H1 (cell line): ENCODE measurements around the gene SLC25A30. TPM values are rescaled to one million over a fixed set of nuclear protein-coding genes. Genes with fewer than 3 reads are reported as not detected.

Experiments
- CTCF ChIA-PET: fragments of 300-600 bp; sonication (Branson Sonifier 250); formaldehyde crosslinking; loops from one replicate; lab custom pipeline; 2021; ENCODE audit not compliant: partially characterized antibody; lab: Charles Lee
- POLR2A ChIA-PET: fragments of 300-600 bp; sonication (Branson Sonifier 250); formaldehyde crosslinking; loops from one replicate; lab custom pipeline; 2021; ENCODE audit warnings: inconsistent platforms; ENCODE audit not compliant: partially characterized antibody; lab: Charles Lee
- DNase-seq, 2 experiments: peaks; one replicate each; pipeline versions ENCODE4 v3.0.0 to v3.0.0-alpha.2; 2010 to 2022; ENCODE audit warnings: low spot score in 2 of 2, low read depth in 1 of 2, mixed read lengths in 1 of 2
- FAIRE-seq: peaks from 2 replicates; lab custom pipeline; 2011; peaks lifted over from hg19 to GRCh38; lab: Jason Lieb, UNC
- H2AFZ ChIP-seq: 2 replicates; pipeline ENCODE4 v1.8.1; 2012; ENCODE audit warnings: low read length, inconsistent platforms
- H2AK5ac ChIP-seq: 2 replicates; pipeline ENCODE4 v1.6.1; 2013; ENCODE audit warnings: low read depth, low read length
- H2BK120ac ChIP-seq: replicated peaks from 2 replicates; pipeline ENCODE3; 2013; ENCODE audit warnings: low read depth, low read length, inconsistent platforms
- H2BK12ac ChIP-seq: 2 replicates; pipeline ENCODE4 v1.6.1; 2013; ENCODE audit warnings: low read depth, low read length
- H2BK15ac ChIP-seq: 2 replicates; pipeline ENCODE4 v1.6.1; 2013; ENCODE audit warnings: low read length
- H2BK20ac ChIP-seq: 2 replicates; pipeline ENCODE4 v1.6.1; 2013; ENCODE audit warnings: low read length
- H2BK5ac ChIP-seq: 2 replicates; pipeline ENCODE4 v1.6.1; 2013; ENCODE audit warnings: low read depth, low read length
- H3K14ac ChIP-seq: 2 replicates; pipeline ENCODE4 v1.6.1; 2013; ENCODE audit warnings: inconsistent platforms; ENCODE audit not compliant: insufficient read length
- H3K18ac ChIP-seq: 2 replicates; pipeline ENCODE4 v1.6.1; 2013; ENCODE audit warnings: low read length; ENCODE audit errors: extremely low read depth
- H3K23ac ChIP-seq: 2 replicates; pipeline ENCODE4 v1.6.1; 2013; ENCODE audit warnings: inconsistent platforms; ENCODE audit not compliant: insufficient read length
- H3K23me2 ChIP-seq: 2 replicates; pipeline ENCODE4 v1.6.1; 2013; ENCODE audit warnings: low read depth, low read length
- H3K27ac ChIP-seq: 2 replicates; pipeline ENCODE4 v1.6.1; 2011; ENCODE audit warnings: low read depth, low read length, inconsistent platforms
- H3K27me3 ChIP-seq, 4 experiments: replicated peaks in 1 of 4; 1 replicate in 1 of 4; 2 replicates in 3 of 4; pipeline versions ENCODE4 v1.6.1 to v1.8.1; 2011 to 2013; ENCODE audit warnings: low read length in 3 of 4, mild to moderate bottlenecking in 3 of 4, inconsistent platforms in 2 of 4, mixed read lengths in 2 of 4, moderate library complexity in 1 of 4; ENCODE audit not compliant: control insufficient read depth in 3 of 4, insufficient read depth in 3 of 4; ENCODE audit errors: extremely low read depth in 1 of 4
- H3K36me3 ChIP-seq, 4 experiments: 2 replicates each; pipeline versions ENCODE4 v1.6.1 to v1.8.1; 2011 to 2013; ENCODE audit warnings: mild to moderate bottlenecking in 4 of 4, low read length in 3 of 4, moderate library complexity in 2 of 4, control low read depth in 1 of 4, inconsistent platforms in 1 of 4; ENCODE audit not compliant: insufficient read depth in 4 of 4, control insufficient read depth in 2 of 4
- H3K4ac ChIP-seq: replicated peaks from 2 replicates; pipeline ENCODE3; 2013; ENCODE audit warnings: low read length, low read depth, mixed read lengths, inconsistent platforms; ENCODE audit not compliant: insufficient read length
- H3K4me1 ChIP-seq, 4 experiments: replicated peaks in 1 of 4; 1 replicate in 1 of 4; 2 replicates in 3 of 4; pipeline versions ENCODE4 v1.6.1 to v1.8.1; 2011 to 2013; ENCODE audit warnings: low read length in 3 of 4, inconsistent platforms in 2 of 4, mixed read lengths in 1 of 4; ENCODE audit not compliant: insufficient read depth in 4 of 4, control insufficient read depth in 3 of 4
- H3K4me2 ChIP-seq, 2 experiments: 2 replicates each; pipeline versions ENCODE4 v1.6.1 to v1.8.1; 2011 to 2013; ENCODE audit warnings: low read depth in 2 of 2, low read length in 2 of 2, control low read depth in 1 of 2, inconsistent platforms in 1 of 2, mild to moderate bottlenecking in 1 of 2; ENCODE audit not compliant: insufficient read depth in 1 of 2
- H3K4me3 ChIP-seq, 4 experiments: fragments of 200-600, 300-600 bp in 1 of 4; sonication (generic), shearing (Covaris generic), sonication (Bioruptor Twin) in 1 of 4; 2 replicates each; pipeline versions ENCODE4 v1.5.1 to v1.8.1; 2011 to 2016; ENCODE audit warnings: low read length in 4 of 4, low read depth in 3 of 4, control low read depth in 2 of 4, inconsistent platforms in 2 of 4, mild to moderate bottlenecking in 2 of 4, mixed read lengths in 1 of 4, moderate library complexity in 1 of 4; ENCODE audit not compliant: insufficient read depth in 2 of 4; ENCODE audit errors: extremely low read depth in 1 of 4
- H3K56ac ChIP-seq: replicated peaks from 2 replicates; pipeline ENCODE3; 2013; ENCODE audit warnings: low read depth, mild to moderate bottlenecking, mixed read lengths, low read length, inconsistent platforms; ENCODE audit not compliant: insufficient read length
- H3K79me1 ChIP-seq: 2 replicates; pipeline ENCODE4 v1.6.1; 2013; ENCODE audit warnings: low read depth, low read length, control low read depth
- H3K79me2 ChIP-seq, 2 experiments: 2 replicates each; pipeline versions ENCODE4 v1.6.1 to v1.8.1; 2012 to 2013; ENCODE audit warnings: low read length in 2 of 2, mild to moderate bottlenecking in 2 of 2, inconsistent platforms in 1 of 2; ENCODE audit not compliant: insufficient read depth in 2 of 2, control insufficient read depth in 1 of 2
- H3K9ac ChIP-seq, 4 experiments: replicated peaks in 1 of 4; 1 replicate in 1 of 4; 2 replicates in 3 of 4; pipeline versions ENCODE4 v1.6.1 to v1.8.1; 2011 to 2013; ENCODE audit warnings: low read depth in 3 of 4, low read length in 3 of 4, control low read depth in 2 of 4, mild to moderate bottlenecking in 2 of 4, moderate library complexity in 2 of 4, inconsistent platforms in 1 of 4; ENCODE audit errors: extremely low read depth in 1 of 4
- H3K9me3 ChIP-seq, 2 experiments: 2 replicates each; pipeline versions ENCODE4 v1.6.1 to v1.8.1; 2012 to 2013; ENCODE audit warnings: mild to moderate bottlenecking in 2 of 2, moderate library complexity in 2 of 2, control low read depth in 1 of 2, inconsistent platforms in 1 of 2, low read depth in 1 of 2, low read length in 1 of 2, mixed read lengths in 1 of 2; ENCODE audit not compliant: insufficient read depth in 2 of 2
- H4K20me1 ChIP-seq, 2 experiments: replicated peaks in 1 of 2; 2 replicates each; pipeline versions ENCODE3 to v1.8.1; 2011 to 2013; ENCODE audit warnings: inconsistent platforms in 2 of 2, low read length in 2 of 2, mild to moderate bottlenecking in 1 of 2; ENCODE audit not compliant: insufficient read depth in 2 of 2, control insufficient read depth in 1 of 2
- H4K5ac ChIP-seq: 2 replicates; pipeline ENCODE4 v1.6.1; 2013; ENCODE audit warnings: low read length, low read depth, mixed read lengths, inconsistent platforms; ENCODE audit not compliant: insufficient read length
- H4K8ac ChIP-seq: 2 replicates; pipeline ENCODE4 v1.8.0; 2013; ENCODE audit warnings: mild to moderate bottlenecking, moderate library complexity, low read length, inconsistent platforms; ENCODE audit not compliant: insufficient read depth; ENCODE audit errors: extremely low read depth
- H4K91ac ChIP-seq: replicated peaks from 2 replicates; pipeline ENCODE3; 2013; ENCODE audit warnings: low read length, mixed read lengths, inconsistent platforms; ENCODE audit not compliant: insufficient read length
- RAD21 ChIP-seq, 2 experiments: IDR thresholded peaks in 1 of 2; conservative IDR thresholded peaks in 1 of 2; 2 replicates each; pipeline ENCODE4 v1.6.1; 2011; ENCODE audit warnings: low read depth in 2 of 2, low read length in 2 of 2, improper control_type of control experiment in 1 of 2, inconsistent platforms in 1 of 2, mild to moderate bottlenecking in 1 of 2, moderate library complexity in 1 of 2
- SRF ChIP-seq: IDR thresholded peaks from 2 replicates; pipeline ENCODE4 v1.6.1; 2011; ENCODE audit warnings: mild to moderate bottlenecking, low read depth, low read length, moderate library complexity
- WGBS, 2 experiments: shearing (Covaris generic) in 1 of 2; methylation state at CpG; one replicate each; pipeline versions ENCODE4 v1.1.6 to v1.1.7; 2013 to 2015; ENCODE audit warnings: low lambda C conversion rate in 2 of 2, mixed read lengths in 2 of 2, inconsistent platforms in 1 of 2, low coverage in 1 of 2, missing lambda C conversion rate in 1 of 2; ENCODE audit not compliant: insufficient replicate concordance in 2 of 2, insufficient coverage in 1 of 2, insufficient read length in 1 of 2; ENCODE audit errors: extremely low coverage in 1 of 2, missing lambda C conversion rate in 1 of 2; 5-methylcytosine and 5-hydroxymethylcytosine counted together
- polyA plus RNA-seq, 7 experiments: library from polyadenylated mRNA; depleted of rRNA in 3 of 7; stranded (reverse) in 5 of 7; unstranded in 2 of 7; fragments of >200 nt in 5 of 7; fragments of 200-250 nt in 2 of 7; gene quantifications; 1 replicate in 5 of 7; 2 replicates in 1 of 7; 4 replicates in 1 of 7; pipeline versions ENCODE4 v1.2.1 to v1.2.3, GENCODE V29; 2011 to 2013; ENCODE audit warnings: missing spikeins in 2 of 7, mixed read lengths in 2 of 7
- total RNA-seq: library from RNA; stranded (reverse); fragmentation: NEBNext Ultra II Directional; extraction: Animal tissue kit (Norgen Biotek cat#: 25700); gene quantifications from 2 replicates; pipeline ENCODE4 v1.2.1, GENCODE V29; 2021
- TF ChIP-seq, protein P1 (sequence below), 3 experiments: IDR thresholded peaks; 1 replicate in 2 of 3; 2 replicates in 1 of 3; pipeline versions ENCODE4 v1.5.1 to v1.6.1; 2011; ENCODE audit warnings: low read length in 3 of 3, mild to moderate bottlenecking in 3 of 3, inconsistent platforms in 2 of 3, low read depth in 1 of 3, moderate library complexity in 1 of 3; ENCODE audit not compliant: insufficient read depth in 1 of 3; ENCODE audit errors: control extremely low read depth in 1 of 3

The SLC25A30 gene
- total and polyA plus RNA-seq, 2 of the 8 experiments (the other 6 are each of a cell fraction or from before 2014, with no cell fraction given), result 2.1 to 8.7 TPM

DNA sequence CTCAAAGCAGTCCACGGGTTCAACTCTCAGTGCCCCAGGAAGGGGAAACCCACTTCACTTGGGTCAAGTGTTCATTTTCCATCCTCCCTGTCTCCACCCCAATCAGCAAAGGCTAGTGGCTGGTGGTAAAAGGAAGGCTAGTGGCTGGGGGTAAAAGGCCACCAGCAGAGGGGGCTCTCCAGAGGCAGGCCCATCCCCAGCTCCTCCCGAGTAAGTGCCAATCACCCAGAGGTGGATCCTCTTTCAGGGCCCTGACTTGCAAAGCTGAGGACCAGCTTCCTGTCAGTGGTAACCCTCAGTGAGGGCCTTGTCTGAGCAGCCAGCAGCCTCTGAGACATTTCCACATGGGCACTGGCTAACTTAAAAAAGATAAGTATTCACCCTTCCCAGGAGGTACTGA, 55.2 kb downstream of the SLC25A30 start:
- Histone ChIP-seq H3K23ac (no peak overlapping the region), H3K27me3 (no peaks in the 10 kb centered on the region), H3K18ac (no peak overlapping the region), H3K4me2 (no peak overlapping the region), H3K14ac (no peak overlapping the region), H3K27ac (no peak overlapping the region), H3K4ac (no peak overlapping the region), H3K9me3 (no peaks in the 10 kb centered on the region), H2BK15ac (no peak overlapping the region), H3K23me2 (no peaks in the 10 kb centered on the region), H3K79me2 (no peaks in the 10 kb centered on the region; a peak in 1 of 4 replicates), H2BK120ac (peak overlapping the region; percentile 47), H3K4me3 (no peak overlapping the region), H3K4me1 (peaks cover 0 to 9% (median under 1%) of the 10 kb centered on the region in 4 experiments; a peak in 2 of 7 replicates), H2BK20ac (no peak overlapping the region), H3K79me1 (no peaks in the 10 kb centered on the region), H3K56ac (no peak overlapping the region), H2AFZ (no peak overlapping the region), H4K20me1 (no peaks in the 10 kb centered on the region), H3K36me3 (peaks cover 0 to 5% (median 0%) of the 10 kb centered on the region in 4 experiments; a peak in 1 of 8 replicates), H4K8ac (no peak overlapping the region), H2BK12ac (no peak overlapping the region), H2AK5ac (no peak overlapping the region; the same call in 1 of the 2 replicates), H4K91ac (no peak overlapping the region), H2BK5ac (0 out of 2 replicates have a peak overlapping the region, but pooled peaks have one; percentile 78), H3K9ac (no peak overlapping the region), H4K5ac (no peak overlapping the region)
- WGBS, 2 experiments, result 75% methylated on average over 2 of the region's 2 CpGs; no CpG with 5 or more reads in 1 of the 2 experiments
- CTCF ChIA-PET, result interaction anchor here (0.8 to 2.2 kb wide), 16 partner anchors 9 to 390 kb away, joined by 3 to 12 read pairs (median 4); partner anchors contain the start of gene TPT1
- FAIRE-seq, result peak; percentile 55
- TF ChIP-seq RAD21 (IDR thresholded peaks at IDR 0.05 in 1 of 2, conservative IDR thresholded peaks at IDR 0.05 in 1 of 2; ENCODE audit: low read depth in 2 of 2, low read length in 2 of 2) (peak; percentile 25 to 26; a peak in 2 of 4 replicates), SRF (no peak)
- TF ChIP-seq, protein P1, sequence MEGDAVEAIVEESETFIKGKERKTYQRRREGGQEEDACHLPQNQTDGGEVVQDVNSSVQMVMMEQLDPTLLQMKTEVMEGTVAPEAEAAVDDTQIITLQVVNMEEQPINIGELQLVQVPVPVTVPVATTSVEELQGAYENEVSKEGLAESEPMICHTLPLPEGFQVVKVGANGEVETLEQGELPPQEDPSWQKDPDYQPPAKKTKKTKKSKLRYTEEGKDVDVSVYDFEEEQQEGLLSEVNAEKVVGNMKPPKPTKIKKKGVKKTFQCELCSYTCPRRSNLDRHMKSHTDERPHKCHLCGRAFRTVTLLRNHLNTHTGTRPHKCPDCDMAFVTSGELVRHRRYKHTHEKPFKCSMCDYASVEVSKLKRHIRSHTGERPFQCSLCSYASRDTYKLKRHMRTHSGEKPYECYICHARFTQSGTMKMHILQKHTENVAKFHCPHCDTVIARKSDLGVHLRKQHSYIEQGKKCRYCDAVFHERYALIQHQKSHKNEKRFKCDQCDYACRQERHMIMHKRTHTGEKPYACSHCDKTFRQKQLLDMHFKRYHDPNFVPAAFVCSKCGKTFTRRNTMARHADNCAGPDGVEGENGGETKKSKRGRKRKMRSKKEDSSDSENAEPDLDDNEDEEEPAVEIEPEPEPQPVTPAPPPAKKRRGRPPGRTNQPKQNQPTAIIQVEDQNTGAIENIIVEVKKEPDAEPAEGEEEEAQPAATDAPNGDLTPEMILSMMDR (IDR thresholded peaks at IDR 0.05; ENCODE audit: control extremely low read depth in 1 of 3, insufficient read depth in 1 of 3, low read depth in 1 of 3, low read length in 3 of 3), result peak; percentile 57 to 87 (median 79)
- POLR2A ChIA-PET, result interaction anchor here (0.7 to 15.0 kb wide), 7 partner anchors 11 to 316 kb away, joined by 3 to 138 read pairs (median 4); partner anchors contain the start of genes COG3 and TPT1
- peak; percentile 39 to 81 for DNase-seq
